HCT116 (cell line): ENCODE results near the gene SACM1L.
A peak's percentile ranks its signal among the peaks of the same experiment; 100 is the strongest.

Experiments
- ATF3 ChIP-seq: IDR thresholded peaks from 2 replicates; pipeline ENCODE4 v1.6.1; 2012
- CEBPB ChIP-seq: IDR thresholded peaks from 2 replicates; pipeline ENCODE4 v1.6.1; 2012; ENCODE audit warnings: low read depth
- CTCF ChIP-seq, 3 experiments: fragments of 200-600 bp in 1 of 3; sonication (generic) in 1 of 3; IDR thresholded peaks in 2 of 3; conservative IDR thresholded peaks in 1 of 3; 2 replicates each; pipeline ENCODE4 v1.5.1; 2012 to 2017; ENCODE audit warnings: low read depth in 2 of 3, low read length in 2 of 3, antibody characterized with exemption in 1 of 3, borderline replicate concordance in 1 of 3, control low read depth in 1 of 3, mild to moderate bottlenecking in 1 of 3, mixed read lengths in 1 of 3, mixed run types in 1 of 3, moderate library complexity in 1 of 3; ENCODE audit not compliant: insufficient read depth in 1 of 3
- ELF1 ChIP-seq: IDR thresholded peaks from 2 replicates; pipeline ENCODE4 v1.6.1; 2012; ENCODE audit warnings: low read depth, borderline replicate concordance
- EZH2 ChIP-seq: fragments of 200-600 bp; sonication (generic); IDR thresholded peaks from 2 replicates; pipeline ENCODE4 v1.6.1; 2017; ENCODE audit warnings: antibody characterized with exemption, mixed run types
- MAX ChIP-seq: IDR thresholded peaks from 2 replicates; pipeline ENCODE4 v1.6.1; 2012
- POLR2A ChIP-seq: IDR thresholded peaks from 2 replicates; pipeline ENCODE4 v1.7.0; 2011; ENCODE audit warnings: borderline replicate concordance; ENCODE audit not compliant: insufficient read depth, insufficient read length; ENCODE audit errors: extremely low read depth
- POLR2AphosphoS5 ChIP-seq: IDR thresholded peaks from 2 replicates; pipeline ENCODE4 v1.6.1; 2011; ENCODE audit warnings: mild to moderate bottlenecking, low read depth, low read length, moderate library complexity
- RAD21 ChIP-seq: IDR thresholded peaks from 2 replicates; pipeline ENCODE4 v1.6.1; 2012; ENCODE audit warnings: low read depth, mild to moderate bottlenecking
- SIN3A ChIP-seq: IDR thresholded peaks from 2 replicates; pipeline ENCODE4 v1.6.1; 2012; ENCODE audit warnings: low read depth
- SP1 ChIP-seq: IDR thresholded peaks from 2 replicates; pipeline ENCODE4 v1.6.1; 2012; ENCODE audit warnings: low read depth
- ZFX ChIP-seq: fragments of 450-650 bp; IDR thresholded peaks from 2 replicates; pipeline ENCODE4 v1.6.1; 2017

GRCh38 chr3:45688882-45689786 lies at the start of gene SACM1L:
- peak; percentile 98 for TF ChIP-seq ZFX
- TF ChIP-seq CTCF (IDR thresholded peaks at IDR 0.05 in 2 of 3, conservative IDR thresholded peaks at IDR 0.05 in 1 of 3; ENCODE audit: borderline replicate concordance in 1 of 3, insufficient read depth in 1 of 3, low read depth in 2 of 3, low read length in 2 of 3), result no peak
- peak; percentile 26 for TF ChIP-seq POLR2A
- peak; percentile 75 for TF ChIP-seq POLR2AphosphoS5
- peak; percentile 87 for TF ChIP-seq ELF1
- TF ChIP-seq EZH2, result no peak
- no peak for TF ChIP-seq RAD21
- peak; percentile 70; the same call in 1 of the 2 replicates for TF ChIP-seq CEBPB
- peak; percentile 97 for TF ChIP-seq MAX
- peak; percentile 93 for TF ChIP-seq SP1
- peak; percentile 99 for TF ChIP-seq ATF3
- TF ChIP-seq SIN3A, result peak; percentile 52
